Measurements from ENCODE around the gene RPL14. TPM values are rescaled to one million over a fixed set of nuclear protein-coding genes. Genes with fewer than 3 reads are reported as not detected.

RPL14 gene
- total and polyA plus RNA-seq, 2 of the 13 experiments (the other 11 are each of a cell fraction or from before 2014, with no cell fraction given): 502 to 1,291 TPM

DNA sequence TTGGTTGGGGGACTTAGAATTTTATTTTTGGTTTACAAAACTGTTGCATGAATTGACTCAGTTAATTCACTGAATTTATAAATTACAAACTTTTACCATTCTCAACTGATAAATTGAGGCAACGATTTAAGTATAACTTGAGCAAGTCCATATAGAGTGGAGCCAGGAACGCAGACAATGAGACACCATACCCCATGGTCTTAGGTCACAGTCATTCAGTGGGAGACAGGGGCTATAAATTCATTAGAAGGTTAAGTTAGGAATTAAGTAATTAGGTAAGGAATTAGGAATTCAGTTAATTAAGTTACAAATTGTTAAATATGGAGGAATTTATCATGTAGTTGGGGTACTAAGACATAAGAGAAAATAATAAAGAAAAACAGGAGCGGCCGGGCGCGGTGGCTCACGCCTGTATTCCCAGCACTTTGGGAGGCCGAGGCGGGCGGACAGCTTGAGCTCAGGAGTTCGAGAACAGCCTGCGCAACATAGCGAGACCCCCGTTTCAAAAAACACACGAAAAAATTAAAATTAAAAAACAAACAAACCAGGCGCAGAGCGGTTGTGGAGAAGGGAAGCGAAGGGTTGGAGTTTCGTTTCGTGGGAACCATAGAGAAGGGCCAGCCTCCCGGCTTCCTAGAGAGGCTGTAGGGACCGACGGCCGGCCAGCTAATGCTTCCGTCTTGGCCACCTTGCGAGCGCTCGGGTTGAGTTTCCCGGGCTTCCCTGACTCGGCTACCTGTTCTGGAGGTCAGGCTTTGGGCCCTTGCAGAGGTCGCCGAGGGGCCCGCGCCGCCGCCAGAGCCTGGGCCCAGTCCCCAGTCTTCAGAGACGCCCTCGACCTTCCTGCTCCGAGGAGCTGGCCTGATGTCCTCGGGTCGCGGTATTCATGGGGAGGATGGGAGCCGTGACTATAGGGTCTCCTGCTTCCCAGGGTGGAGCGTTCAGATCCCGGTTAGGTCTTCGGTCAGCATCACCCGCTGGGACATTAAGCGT is 19.6 kb downstream of the RPL14 start, which contains the start of gene ZNF619 (continued):
- TF ChIP-seq, protein P1, sequence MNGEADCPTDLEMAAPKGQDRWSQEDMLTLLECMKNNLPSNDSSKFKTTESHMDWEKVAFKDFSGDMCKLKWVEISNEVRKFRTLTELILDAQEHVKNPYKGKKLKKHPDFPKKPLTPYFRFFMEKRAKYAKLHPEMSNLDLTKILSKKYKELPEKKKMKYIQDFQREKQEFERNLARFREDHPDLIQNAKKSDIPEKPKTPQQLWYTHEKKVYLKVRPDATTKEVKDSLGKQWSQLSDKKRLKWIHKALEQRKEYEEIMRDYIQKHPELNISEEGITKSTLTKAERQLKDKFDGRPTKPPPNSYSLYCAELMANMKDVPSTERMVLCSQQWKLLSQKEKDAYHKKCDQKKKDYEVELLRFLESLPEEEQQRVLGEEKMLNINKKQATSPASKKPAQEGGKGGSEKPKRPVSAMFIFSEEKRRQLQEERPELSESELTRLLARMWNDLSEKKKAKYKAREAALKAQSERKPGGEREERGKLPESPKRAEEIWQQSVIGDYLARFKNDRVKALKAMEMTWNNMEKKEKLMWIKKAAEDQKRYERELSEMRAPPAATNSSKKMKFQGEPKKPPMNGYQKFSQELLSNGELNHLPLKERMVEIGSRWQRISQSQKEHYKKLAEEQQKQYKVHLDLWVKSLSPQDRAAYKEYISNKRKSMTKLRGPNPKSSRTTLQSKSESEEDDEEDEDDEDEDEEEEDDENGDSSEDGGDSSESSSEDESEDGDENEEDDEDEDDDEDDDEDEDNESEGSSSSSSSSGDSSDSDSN (CRISPR knock-in tag; IDR thresholded peaks at IDR 0.05): peak; percentile 56; the same call in 1 of the 2 replicates
- TF ChIP-seq, protein P2, sequence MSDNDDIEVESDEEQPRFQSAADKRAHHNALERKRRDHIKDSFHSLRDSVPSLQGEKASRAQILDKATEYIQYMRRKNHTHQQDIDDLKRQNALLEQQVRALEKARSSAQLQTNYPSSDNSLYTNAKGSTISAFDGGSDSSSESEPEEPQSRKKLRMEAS (IDR thresholded peaks at IDR 0.05): peak; percentile 38; the same call in 1 of the 2 replicates
- TF ChIP-seq FOXK1 (CRISPR knock-in tag; IDR thresholded peaks at IDR 0.05; ENCODE audit: borderline replicate concordance, low read depth) (0 out of 2 replicates have a peak, but pooled peaks have one; percentile 21), PHF8 (CRISPR knock-in tag; IDR thresholded peaks at IDR 0.05) (peak; percentile 87), YEATS4 (CRISPR knock-in tag; IDR thresholded peaks at IDR 0.05; ENCODE audit: borderline replicate concordance) (0 out of 2 replicates have a peak, but pooled peaks have one; percentile 42), ZNF777 (CRISPR knock-in tag; IDR thresholded peaks at IDR 0.05) (peak; percentile 74), POLR2AphosphoS5 (IDR thresholded peaks at IDR 0.05; ENCODE audit: low read depth, low read length) (peak; percentile 56; the same call in 1 of the 2 replicates), ZNF263 (CRISPR knock-in tag; IDR thresholded peaks at IDR 0.05) (peak; percentile 15; the same call in 1 of the 2 replicates), REXO4 (CRISPR knock-in tag; IDR thresholded peaks at IDR 0.05; ENCODE audit: borderline replicate concordance) (no peak), YEATS2 (CRISPR knock-in tag; IDR thresholded peaks at IDR 0.05; ENCODE audit: borderline replicate concordance) (0 out of 2 replicates have a peak, but pooled peaks have one; percentile 19), RAD21 (CRISPR knock-in tag; IDR thresholded peaks at IDR 0.05) (peak; percentile 29; the same call in 1 of the 2 replicates), CHCHD3 (CRISPR knock-in tag; IDR thresholded peaks at IDR 0.05) (no peak), ASH2L (IDR thresholded peaks at IDR 0.05; ENCODE audit: insufficient read length, low read depth, low read length) (peak; percentile 57), ZSCAN31 (CRISPR knock-in tag; IDR thresholded peaks at IDR 0.05; ENCODE audit: low read depth) (peak; percentile 74), XRCC5 (optimal IDR thresholded peaks at IDR 0.05; ENCODE audit: low read length) (peak; percentile 46), ZNF563 (CRISPR knock-in tag; IDR thresholded peaks at IDR 0.05) (0 out of 2 replicates have a peak, but pooled peaks have one; percentile 22), ZNF780A (CRISPR knock-in tag; IDR thresholded peaks at IDR 0.05) (no peak), PHF20 (CRISPR knock-in tag; IDR thresholded peaks at IDR 0.05) (peak; percentile 89), YY1 (IDR thresholded peaks at IDR 0.05; ENCODE audit: insufficient read depth, insufficient replicate concordance, low read depth, low read length) (peak; percentile 17), RBM39 (IDR thresholded peaks at IDR 0.05; ENCODE audit: low read depth, low read length, poor library complexity, severe bottlenecking) (peak; percentile 89), MAZ (IDR thresholded peaks at IDR 0.05; ENCODE audit: borderline replicate concordance, low read depth, low read length) (no peak), MAZ (CRISPR knock-in tag; IDR thresholded peaks at IDR 0.05; ENCODE audit: low read depth) (peak; percentile 47; the same call in 1 of the 2 replicates), KMT2B (CRISPR knock-in tag; IDR thresholded peaks at IDR 0.05) (peak; percentile 91), AGO2 (optimal IDR thresholded peaks at IDR 0.05; ENCODE audit: low read depth, low read length) (peak; percentile 30)
- TF ChIP-seq, protein P3, sequence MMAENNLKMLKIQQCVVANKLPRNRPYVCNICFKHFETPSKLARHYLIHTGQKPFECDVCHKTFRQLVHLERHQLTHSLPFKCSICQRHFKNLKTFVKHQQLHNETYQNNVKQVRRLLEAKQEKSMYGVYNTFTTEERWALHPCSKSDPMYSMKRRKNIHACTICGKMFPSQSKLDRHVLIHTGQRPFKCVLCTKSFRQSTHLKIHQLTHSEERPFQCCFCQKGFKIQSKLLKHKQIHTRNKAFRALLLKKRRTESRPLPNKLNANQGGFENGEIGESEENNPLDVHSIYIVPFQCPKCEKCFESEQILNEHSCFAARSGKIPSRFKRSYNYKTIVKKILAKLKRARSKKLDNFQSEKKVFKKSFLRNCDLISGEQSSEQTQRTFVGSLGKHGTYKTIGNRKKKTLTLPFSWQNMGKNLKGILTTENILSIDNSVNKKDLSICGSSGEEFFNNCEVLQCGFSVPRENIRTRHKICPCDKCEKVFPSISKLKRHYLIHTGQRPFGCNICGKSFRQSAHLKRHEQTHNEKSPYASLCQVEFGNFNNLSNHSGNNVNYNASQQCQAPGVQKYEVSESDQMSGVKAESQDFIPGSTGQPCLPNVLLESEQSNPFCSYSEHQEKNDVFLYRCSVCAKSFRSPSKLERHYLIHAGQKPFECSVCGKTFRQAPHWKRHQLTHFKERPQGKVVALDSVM (CRISPR knock-in tag; IDR thresholded peaks at IDR 0.05): peak; percentile 30; the same call in 1 of the 2 replicates
